GM23338 (cell line): ENCODE data around the gene ZYG11B.

Experiments used
- CREB1 ChIP-seq: fragments of 250-450 bp; sonication (Bioruptor Pico); IDR thresholded peaks from 2 replicates; pipeline ENCODE4 v1.5.0; 2020; ENCODE audit warnings: low read depth, mild to moderate bottlenecking, moderate library complexity
- CTCF ChIP-seq, 2 experiments: fragments of 200-600 bp in 1 of 2; sonication (generic) in 1 of 2; conservative IDR thresholded peaks; 2 replicates each; pipeline versions ENCODE4 v1.5.1 to v1.6.1; 2016 to 2017; ENCODE audit warnings: antibody characterized with exemption in 2 of 2, low read depth in 2 of 2, mild to moderate bottlenecking in 2 of 2, moderate library complexity in 1 of 2
- POLR2AphosphoS5 ChIP-seq: IDR thresholded peaks from 2 replicates; pipeline ENCODE4 v1.6.1; 2016; ENCODE audit warnings: antibody characterized with exemption, low read depth

- TF ChIP-seq CTCF (conservative IDR thresholded peaks at IDR 0.05; ENCODE audit: low read depth in 2 of 2) (no peak), CREB1 (CRISPR knock-in tag) (no peak), POLR2AphosphoS5 (no peak)
Observed at GRCh38 chr1:52679048-52679447, 47.2 kb upstream of the ZYG11B start.
